Dedifferentiated amniotic fluid mesenchymal stem cell (primary cell): Measurements from ENCODE around the gene DENND2A.
"Not testable (repeated sequence)": the region's sequence is repeated elsewhere in the genome, so short reads cannot be mapped to it uniquely, and the experiment has no call there.

ENCODE experiments used
- DNase-seq: peaks from one replicate; pipeline ENCODE4 v3.0.0-alpha.2; 2016; ENCODE audit errors: extremely low spot score

The DENND2A gene

DNA sequence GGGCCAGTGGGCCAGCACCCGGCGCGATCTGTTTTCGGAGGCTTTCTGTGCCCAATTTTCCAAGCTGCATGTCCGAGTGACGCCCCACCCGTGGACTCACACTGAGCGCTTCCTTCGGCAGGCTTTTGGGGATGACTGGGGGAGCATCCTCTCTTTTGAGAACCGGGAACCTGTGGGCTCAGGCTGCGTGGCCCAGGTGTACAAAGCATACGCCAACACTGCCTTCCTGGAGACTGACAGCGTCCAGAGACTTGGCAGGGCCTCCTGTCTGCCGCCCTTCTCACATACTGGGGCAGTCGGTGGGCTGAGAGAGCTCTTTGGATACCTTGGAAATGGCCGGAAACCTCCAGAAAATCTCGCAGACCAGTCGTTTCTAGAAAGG, 33.2 kb upstream of the DENND2A start:
- DNase-seq, result no peak

DNA sequence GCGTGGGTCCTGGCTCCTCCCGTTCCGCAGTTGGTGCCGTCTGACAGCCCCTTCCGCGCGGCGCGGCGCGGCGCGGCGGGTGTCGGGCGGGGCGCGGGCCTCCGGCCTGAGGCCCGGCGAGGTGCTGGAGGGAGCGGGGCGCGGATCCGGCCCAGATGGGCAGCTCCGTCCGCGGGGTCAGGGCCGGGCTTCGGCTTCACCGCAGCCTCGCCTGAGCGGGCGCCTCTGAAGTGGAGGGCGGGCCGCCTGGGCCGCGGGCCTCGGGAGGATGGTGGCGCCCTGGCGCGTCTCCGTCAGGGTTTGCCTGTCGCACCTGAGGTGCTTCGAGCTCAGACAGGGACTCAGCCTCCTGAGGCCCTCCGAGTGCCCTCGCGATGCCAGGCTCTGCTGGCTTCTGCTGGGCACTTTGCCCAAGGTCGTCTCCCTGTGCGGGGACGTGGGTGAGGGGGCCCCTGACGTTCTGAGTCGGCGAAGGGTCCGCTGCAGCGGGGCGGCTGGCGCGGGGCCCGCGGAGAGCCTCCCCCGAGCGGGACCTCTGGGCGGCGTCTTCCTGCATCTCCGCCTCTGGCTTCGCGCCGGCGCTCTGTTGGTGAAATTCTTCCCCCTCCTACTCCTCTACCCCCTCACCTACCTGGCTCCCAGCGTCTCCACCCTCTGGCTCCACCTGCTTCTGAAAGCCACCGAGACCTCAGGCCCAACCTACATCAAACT, 32.6 kb upstream of the DENND2A start:
- no peak for DNase-seq

DNA sequence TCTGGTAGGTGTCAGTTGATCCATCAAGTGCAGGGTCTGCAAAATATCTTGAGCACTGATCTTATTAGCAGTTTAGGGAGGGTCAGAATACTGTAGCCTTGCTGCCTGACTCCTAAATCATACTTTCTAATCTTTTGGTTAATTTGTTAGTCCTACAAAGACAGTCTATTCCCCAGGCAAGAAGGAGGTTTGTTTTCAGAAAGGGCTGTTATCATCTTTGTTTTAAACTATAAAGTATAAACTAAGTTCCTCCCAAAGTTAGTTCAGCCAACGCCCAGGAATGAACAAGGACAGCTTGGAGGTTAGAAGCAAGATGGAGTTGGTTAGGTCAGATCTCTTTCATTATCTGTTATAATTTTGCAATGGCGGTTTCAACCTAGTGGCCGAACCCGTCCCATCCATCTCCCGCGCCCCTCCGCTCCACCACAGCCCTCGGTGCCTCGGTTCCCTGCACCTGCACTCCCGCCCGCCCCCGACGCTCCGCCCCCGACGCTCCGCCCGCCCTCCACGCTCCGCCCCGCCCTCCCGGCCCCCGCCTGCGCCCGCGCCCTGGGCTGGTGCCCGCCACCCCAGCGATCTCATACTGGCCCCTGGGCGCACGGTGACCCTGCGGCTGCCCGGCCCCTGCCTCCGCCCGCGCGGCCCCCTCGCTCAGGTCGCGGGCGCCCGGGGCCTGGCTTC, 31.9 kb upstream of the DENND2A start, which contains the start of gene ADCK2:
Gene ADCK2, plus strand, starts transcription at position 564 of the 681 bp plus-strand sequence. CDS start 386 bp downstream, outside the sequence.
- DNase-seq, result no peak

DNA sequence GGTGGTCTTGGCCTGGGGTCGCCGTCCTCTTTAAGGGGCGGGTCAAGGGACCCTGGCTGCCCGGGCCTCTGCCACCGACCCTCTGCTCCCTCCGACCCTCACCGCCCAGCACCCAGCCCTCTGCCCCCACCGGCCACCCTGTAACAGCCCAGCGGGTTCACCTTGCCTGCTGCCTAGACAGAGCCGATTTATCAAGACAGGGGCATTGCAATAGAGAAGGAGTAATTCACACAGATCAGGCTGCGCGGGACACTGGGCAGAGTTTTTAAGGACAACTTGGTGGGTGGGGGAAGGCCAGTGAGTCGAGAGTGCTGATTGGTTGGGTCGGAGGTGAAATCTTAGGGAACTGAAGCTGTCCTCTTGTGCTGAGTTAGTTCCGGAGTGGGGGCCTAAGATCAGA, 31.4 kb upstream of the DENND2A start:
- no peak for DNase-seq

DNA sequence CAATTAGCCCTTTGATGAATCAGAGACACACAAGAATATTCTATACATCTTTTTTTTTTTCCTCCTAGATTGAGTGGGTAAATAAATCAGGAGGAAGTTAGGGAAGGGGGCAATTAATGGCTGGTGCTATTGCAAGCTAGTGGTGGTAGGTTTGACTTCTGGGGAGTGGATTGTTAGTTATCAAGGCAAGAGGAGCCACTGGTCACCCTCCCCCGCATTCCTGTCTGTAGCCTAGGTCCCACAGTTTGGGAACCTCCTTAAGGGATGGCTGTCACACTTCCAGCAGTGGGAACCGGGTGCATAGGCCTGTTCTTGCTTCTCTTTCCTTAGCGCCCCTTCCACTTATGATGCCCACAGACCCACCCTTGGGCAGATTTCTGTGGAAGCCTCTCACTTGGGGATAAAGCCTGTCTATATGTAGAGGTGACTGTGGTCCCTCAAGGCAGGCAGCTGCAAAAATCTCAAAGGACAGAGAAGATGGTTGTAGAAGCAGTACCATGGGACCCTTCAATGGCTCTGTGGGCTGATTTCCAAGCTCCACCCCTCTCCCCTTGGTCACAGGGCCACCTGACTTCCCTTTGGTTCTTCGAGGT, 29.8 kb upstream of the DENND2A start:
- DNase-seq, result no peak

DNA sequence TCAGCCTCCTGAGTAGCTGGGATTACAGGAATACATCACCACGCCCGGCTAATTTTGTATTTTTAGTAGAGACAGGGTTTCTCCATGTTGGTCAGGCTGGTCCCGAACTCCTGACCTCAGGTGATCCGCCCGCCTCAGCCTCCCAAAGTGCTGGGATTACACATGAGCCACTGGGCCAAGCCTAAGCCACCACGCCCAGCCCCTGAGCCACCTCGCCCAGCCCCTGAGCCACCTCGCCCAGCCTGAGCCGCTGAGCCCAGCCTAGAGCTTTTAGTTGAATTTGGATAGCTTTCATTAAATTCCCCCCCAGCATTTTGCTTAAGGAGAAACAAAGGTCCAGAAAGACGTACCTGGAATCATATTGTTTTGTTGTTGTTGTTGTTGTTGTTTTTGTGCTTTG, 29.2 kb upstream of the DENND2A start:
- DNase-seq, result not testable (repeated sequence)

DNA sequence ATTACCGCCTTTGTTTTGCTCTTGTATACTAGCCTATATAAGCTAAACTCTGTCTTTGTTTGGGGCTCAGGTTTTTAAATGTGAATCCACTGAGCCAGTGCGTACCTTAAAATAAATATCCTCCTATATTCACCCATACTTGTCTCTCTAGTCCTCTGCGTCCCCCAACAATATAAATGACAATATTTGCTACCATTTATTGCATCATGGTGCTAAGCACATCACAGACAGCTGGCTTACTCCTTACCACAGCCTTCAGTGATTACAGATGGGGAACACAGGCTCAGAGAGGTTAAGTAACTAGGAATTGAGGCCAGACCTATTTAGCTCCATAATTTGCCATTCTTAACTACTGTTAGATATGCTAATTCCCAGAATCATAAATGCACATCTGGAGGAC, 28.7 kb upstream of the DENND2A start:
- no peak for DNase-seq

DNA sequence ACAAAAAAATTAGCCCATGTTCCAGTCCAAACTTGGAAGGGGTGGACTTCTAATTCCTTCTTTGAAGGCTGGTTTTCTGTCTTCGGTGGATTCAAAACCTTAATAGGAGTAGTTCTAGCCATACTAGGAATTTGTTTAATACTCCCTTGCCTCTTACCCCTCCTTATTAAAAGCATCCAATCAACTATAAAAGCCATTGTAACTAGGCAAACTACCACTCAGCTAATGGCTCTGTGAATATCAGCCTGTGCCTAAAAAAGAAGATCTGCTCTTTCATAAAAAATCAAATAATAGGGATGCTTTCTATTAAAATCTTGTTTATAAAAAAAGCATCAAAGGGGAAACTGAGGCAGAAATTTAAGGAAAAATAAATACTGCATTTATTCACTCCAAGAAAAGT, 28.0 kb upstream of the DENND2A start:
- no peak for DNase-seq

DNA sequence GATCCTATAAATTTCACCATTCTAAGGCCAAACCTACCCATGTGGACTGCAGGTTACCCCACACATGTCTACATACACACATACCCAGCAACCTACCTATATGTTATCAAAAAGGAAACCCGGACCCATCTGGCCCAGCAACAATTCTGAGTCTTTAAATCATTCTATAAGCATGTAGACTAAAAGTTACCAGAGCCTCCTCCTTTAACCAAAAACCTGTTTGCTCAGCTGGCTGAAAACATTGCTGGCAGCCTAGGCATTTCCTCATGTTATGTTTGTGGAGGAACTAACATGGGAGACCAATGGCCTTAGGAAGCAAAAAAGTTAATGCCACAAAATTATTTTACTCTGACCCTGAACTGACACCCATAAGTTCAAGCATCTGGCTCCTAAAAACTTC, 26.9 kb upstream of the DENND2A start:
- DNase-seq, result no peak

DNA sequence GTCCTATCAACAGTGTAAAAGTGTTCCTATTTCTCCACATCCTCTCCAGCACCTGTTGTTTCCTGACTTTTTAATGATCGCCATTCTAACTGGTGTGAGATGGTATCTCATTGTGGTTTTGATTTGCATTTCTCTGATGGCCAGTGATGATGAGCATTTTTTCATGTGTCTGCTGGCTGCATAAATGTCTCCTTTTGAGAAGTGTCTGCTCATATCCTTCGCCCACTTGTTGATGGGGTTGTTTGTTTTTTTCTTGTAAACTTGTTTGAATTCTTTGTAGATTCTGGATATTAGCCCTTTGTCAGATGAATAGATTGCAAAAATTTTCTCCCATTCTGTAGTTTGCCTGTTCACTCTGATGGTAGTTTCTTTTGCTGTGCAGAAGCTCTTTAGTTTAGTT, 22.3 kb upstream of the DENND2A start:
- not testable (repeated sequence) for DNase-seq

DNA sequence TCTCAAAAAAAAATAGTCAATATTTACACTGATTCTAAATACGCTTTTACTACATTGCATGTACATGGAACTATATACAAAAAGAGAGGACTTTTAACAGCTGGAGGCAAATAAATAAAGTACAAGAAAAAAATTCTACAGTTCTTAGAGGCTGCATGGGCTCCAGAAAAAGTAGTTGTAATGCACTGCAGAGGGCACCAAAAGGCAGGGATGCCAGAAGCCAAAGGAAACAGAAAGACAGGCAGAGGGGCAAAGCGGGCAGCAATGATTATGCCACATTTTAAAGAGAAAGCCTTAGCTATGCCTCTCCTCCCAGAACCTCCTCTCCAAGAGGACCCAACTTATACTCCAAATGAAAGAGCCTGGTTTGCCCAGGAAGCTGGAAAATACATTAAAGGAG, 20.5 kb upstream of the DENND2A start:
- no peak for DNase-seq

DNA sequence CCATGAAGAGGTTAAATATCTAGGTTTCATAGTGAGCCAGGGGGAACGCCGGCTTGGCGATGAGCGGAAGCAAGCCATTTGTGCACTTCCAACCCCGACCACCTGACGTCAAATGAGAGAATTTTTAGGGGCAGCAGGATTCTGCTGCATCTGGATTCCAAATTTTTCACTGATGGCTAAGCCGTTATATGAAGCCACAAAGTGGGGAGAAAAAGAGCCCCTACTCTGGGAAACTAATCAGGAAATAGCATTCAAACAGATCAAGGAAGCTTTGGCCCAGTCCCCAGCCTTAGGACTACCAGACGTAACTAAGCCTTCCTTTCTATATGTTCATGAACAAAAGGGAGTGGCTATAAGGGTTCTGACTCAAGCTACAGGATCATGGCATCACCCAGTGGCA, 19.2 kb upstream of the DENND2A start:
- no peak for DNase-seq

DNA sequence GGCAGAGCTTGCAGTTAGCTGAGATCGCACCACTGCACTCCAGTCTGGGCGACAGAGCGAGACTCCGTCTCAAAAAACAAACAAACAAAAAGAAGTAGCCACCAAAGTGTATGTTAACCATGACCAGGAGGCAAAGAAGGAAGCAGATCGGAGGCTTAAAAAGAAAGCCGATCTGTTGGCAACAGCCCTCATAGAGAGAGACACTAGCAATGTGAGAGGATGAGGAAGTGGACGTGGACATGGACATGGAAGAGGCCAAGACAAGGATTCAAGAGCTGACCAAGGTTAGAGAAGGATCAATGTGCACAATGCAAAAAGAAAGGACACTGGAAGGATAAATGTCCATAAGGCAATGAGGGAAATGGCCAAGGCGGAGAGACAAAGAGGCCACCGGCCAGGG, 17.3 kb upstream of the DENND2A start:
- no peak for DNase-seq

DNA sequence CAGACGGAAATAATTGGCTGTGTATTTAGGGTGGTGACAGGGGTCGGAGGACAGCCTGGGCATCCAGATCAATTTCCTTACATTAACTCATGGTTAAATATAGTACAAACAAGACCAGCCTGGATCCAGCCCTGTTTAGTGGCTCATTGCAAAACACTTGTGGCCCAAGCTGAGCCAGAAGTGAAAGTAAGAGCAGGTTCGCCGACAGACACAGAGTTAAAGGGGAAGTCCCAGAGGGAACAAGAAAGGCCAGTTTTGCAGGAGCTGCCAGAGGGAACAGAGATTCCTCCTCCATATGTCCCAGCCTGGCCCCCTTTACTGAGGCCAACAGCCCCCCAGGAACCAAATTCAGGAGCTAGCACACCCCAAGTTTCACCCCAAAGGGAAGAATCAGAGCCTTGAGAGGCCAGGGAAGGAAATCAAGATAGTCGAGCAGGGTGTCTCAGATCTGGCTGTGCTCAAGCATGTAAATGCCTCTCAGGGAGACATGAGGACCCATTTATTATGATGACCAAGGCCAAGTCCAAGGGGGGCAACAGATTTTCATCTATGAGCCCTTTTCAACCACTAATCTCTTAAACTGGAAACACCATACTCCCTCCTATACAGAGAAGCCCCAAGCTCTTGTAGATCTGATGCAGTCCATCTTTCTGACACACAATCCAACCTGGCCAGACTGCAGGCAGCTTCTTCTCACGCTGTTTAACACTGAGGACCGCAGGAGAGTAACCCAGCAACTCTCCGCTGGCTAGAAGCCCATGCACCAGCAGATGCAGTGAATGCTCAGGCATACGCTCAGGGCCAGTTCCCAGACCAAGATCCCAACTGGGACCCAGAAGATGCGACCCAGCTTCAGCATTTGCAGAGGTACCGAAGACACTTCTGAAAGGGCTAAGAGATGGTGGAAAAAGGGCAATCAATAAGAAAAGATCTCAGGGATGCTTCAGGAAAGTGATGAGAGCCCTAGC, 16.2 kb upstream of the DENND2A start:
- peak; percentile 52 for DNase-seq

DNA sequence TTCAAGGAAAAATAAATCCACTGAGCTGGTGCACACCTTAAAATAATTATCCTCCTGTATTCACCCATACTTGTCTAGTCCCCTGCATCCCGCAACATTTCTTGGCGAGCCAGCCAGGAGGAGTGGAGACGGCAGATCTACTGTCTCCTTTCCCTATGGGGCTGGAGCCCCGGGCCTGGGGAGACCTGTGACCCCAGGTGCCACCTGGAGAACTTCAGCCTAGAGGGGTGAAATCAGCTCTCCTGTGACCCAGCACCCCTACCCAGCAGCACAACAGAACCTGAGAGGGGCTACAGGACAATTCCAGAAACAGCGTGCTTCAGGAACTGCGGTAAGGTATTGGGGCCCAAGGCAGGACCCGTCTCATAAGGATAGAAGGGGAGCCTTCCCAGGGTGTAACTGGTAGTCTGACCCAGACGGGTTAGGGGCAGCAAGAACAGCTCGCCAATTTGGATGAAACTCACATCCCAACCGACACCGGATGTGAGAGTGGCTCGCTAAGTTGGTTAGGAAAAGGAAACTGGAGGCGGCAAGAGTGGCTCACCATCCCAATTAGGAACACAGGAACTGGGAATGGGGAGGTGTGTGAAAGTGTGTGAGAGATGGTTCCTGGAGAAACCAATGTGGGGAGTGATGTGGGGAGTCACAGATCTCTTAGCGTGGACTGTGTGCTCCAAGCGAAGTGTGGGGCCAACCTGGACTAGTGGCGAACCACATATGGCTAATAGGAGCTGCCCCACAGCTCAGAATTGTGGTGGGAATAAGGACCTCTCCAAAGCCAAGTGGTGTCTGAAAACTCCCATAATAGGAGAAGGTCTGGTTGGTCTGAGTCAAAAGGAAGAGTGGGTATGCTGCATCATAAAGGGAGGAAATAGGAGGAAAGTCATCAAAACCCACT, 15.1 kb upstream of the DENND2A start:
- no peak for DNase-seq

DNA sequence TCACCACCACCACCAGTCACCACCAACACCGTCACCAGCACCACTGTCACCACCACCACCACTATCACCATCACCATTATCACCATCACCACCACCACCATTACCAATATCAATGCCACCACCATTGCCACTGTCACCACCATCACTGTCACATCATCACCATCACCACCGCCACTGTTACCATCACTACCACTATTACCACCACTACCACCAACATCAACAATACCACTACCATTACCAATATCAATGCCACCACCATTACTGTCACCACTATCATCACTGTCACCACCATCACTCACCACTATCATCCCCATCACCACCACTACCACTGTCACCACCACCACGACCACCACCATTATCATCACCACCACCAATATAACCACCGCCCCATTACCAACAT, 14.0 kb upstream of the DENND2A start:
- DNase-seq, result no peak

DNA sequence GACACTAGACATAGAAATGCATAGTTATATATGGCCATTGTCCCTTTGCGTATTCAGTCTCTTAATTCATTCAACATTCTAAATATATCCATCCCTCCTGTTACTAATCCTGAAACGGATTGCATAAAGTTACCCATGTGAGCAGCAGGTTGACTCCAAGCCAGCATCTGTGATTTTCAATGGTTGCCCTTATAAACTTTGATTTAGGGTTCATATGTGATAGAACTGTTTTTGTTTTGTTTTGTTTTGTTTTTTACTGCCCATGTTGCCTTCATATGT, 13.4 kb upstream of the DENND2A start:
- no peak for DNase-seq

DNA sequence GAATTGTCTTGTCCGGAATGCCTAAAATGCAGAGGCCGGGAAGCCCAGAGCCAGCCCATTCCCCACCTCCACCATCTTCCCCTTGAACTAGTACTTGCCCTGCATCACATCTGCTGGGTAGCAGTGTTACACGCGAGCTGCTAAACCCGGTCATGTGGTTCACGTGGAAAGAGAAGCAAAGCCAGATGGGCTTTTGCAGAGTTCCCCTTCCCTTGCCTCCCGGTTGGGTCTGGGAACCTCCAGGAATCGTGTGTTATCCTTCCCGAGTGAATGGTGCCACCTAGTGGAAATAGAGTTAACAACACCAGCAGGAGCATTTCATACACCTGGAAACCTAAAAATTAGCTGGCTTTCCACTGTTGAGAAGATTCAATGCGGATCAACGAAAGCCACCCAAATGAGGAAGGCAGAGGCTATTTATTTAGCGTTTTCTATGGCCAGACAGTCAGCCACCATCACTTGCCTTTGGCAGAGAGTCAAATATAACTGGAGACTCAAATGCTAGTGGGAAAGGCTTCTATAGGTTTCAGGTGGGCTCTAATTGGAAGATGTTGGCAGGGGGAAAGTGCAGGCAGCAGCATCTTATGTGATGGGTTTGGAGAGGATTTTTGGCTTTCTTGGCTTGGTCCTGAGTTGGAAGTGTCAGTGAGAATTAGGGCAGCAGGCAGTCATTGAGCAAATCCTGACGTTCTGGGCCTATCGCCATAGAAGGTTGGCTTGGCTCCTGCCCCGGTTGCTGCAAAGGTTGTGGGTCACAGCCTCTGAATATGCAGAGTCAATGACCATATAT, 12.9 kb upstream of the DENND2A start:
- peak; percentile 78 for DNase-seq

DNA sequence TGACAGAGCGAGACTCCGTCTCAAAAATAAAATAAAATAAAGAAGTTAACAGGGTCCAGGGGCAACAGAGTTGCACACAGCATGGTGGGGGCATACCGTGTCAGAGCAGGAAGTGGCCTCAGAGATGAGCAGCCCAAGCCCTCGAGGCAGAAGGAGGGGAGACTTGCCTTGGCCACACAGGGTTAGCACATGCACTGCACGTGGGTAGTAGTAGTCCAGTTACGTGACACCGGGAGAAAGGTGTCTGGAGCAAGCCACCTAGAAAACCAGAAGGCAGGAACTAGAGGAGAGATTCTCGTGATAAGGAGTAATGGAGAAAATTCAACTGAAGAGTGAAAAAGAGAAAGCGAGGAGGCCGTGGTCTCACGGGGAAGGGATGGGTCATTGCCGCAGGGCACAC, 9.8 kb upstream of the DENND2A start:
- DNase-seq, result no peak

DNA sequence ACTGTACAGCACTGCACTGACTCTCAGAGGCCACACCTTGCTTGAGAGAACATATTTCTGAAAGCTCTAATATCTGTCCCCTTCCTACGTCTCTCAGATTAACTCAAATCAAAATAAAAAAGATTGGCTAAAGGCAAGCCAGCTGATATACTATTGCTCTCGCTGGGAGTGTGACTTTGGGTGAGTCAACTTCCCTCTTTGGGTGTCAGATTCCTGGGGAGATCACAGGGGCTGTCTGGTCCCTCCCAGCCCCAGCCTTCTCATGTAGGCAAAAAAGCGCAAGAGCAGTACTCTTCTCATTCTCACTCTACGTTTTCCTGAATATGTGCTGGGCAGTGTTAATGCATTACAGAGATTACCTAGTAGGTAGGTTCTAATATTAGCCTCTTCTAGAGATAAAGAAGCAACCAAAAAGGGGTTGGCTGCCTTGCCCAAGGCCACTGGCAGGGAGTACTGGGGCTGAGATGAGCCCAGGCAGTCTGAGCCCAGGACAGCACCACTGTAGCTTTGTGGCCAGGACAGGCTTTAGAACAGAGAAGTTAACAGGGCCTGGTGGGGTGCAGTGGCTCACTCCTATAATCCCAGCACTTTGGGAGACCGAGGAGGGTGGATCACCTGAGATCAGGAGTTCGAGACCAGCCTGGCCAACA, 9.1 kb upstream of the DENND2A start:
- no peak for DNase-seq
